GM19351 (cell line): ENCODE results near the gene RERGL.
"Not testable (repeated sequence)": the region's sequence is repeated elsewhere in the genome, so short reads cannot be mapped to it uniquely, and the experiment has no call there.

Source experiments
- ATAC-seq: cut with Tn5 transposase; IDR thresholded peaks from one replicate; pipeline ENCODE4 v1.9.1; 2021; ENCODE audit warnings: mild to moderate bottlenecking, moderate library complexity; ENCODE audit not compliant: unreplicated experiment

RERGL gene

GRCh38 chr12:18040060-18040742 is 49.8 kb downstream of the RERGL start:
- ATAC-seq = not testable (repeated sequence)
